Measurements from ENCODE around the gene A4GNT.

Gene A4GNT

DNA sequence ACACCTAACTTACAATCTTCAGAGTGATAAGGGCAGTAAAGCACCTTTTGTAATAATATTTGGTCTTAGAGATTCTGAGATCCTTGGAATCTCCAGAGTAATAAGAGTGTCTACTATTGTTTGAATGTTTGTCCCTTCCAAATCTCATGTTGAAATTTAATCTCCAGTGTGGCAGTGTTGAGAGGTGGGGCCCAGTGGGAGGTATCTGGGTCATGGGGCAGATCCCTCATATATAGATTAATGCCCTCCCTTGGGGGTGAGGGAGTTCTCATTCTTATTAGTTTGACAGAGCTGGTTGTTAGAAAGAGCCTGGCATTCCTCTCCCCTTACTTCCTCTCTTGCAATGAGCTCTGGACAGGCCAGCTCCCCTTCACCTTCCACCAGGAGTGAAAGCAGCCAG lies 32.8 kb downstream of the A4GNT start:
- Histone ChIP-seq H4K20me1 (ENCODE audit: insufficient read depth) (no peaks in the 10 kb centered on the region), H3K9ac (no peak overlapping the region), H3K79me2 (ENCODE audit: insufficient read depth, low read depth) (no peaks in the 10 kb centered on the region), H3K27ac (no peak overlapping the region), H3K36me3 (ENCODE audit: insufficient read depth) (no peaks in the 10 kb centered on the region), H3K4me3 (IDR thresholded peaks at IDR 0.05; ENCODE audit: insufficient read depth, low read depth, low read length) (no peak overlapping the region), H3K4me1 (ENCODE audit: low read depth, poor library complexity, severe bottlenecking) (no peaks in the 10 kb centered on the region), H3K4me2 (no peak overlapping the region), H2AFZ (ENCODE audit: low read depth) (no peak overlapping the region), H3K27me3 (ENCODE audit: insufficient read depth, low read depth) (no peaks in the 10 kb centered on the region)
- no peak for TF ChIP-seq CTCF (conservative IDR thresholded peaks at IDR 0.05; ENCODE audit: low read depth, low read length)

DNA sequence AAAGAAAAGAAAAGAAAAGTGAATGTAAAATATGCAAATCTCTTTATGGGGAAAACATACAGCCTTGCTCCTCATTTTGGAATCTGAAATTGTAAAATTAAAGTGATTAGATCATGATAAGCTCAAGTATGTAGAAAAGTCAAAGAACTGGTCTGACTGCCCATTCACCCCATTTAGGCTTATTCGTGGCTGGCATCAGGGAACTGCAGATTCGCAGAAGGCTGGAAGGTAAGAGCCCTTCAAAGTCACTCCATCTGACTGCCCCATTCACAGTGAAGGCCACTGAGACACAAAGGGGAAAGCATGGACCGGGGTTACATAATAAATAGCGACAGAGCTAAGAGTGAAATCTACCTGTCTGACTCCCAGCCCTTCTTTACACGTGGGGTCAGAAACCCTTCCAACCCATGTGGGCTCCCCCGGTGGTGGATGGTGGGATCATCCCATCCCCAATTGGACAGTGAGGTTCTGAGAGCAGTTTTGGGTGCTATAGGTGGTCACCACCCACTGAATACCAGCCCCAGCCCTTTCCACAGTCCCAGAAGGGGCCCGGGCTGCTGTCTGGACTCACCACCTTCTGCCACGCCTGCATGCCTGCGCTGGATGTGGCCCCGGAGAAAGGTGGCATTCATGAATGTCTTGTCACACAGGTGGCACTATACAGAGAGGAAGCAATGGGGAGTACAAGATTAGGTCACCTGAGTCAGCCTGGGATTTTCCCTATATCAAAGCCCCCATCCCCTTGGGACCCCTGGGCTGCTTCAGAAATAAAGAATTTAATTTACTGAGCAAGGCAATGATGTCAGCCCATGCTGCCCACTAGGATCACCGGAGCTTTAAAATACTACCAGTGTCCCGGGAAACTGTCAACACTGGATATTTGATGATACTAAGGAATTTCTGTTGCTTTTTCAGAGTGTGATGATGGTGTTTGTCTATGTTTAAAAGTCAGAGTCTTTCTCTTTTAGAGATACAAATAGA lies 34.7 kb downstream of the A4GNT start:
- H2AFZ ChIP-seq (ENCODE audit: low read depth): no peak overlapping the region
- H3K36me3 ChIP-seq (ENCODE audit: insufficient read depth): no peaks in the 10 kb centered on the region
- H3K9ac ChIP-seq: no peak overlapping the region
- no peaks in the 10 kb centered on the region for H3K27me3 ChIP-seq (ENCODE audit: insufficient read depth, low read depth)
- H3K27ac ChIP-seq: no peak overlapping the region
- H3K4me1 ChIP-seq (ENCODE audit: low read depth, poor library complexity, severe bottlenecking): no peaks in the 10 kb centered on the region
- no peak overlapping the region for H3K4me2 ChIP-seq
- peak; percentile 79 for TF ChIP-seq CTCF (conservative IDR thresholded peaks at IDR 0.05; ENCODE audit: low read depth, low read length)
- no peaks in the 10 kb centered on the region for H4K20me1 ChIP-seq (ENCODE audit: insufficient read depth)
- H3K4me3 ChIP-seq (IDR thresholded peaks at IDR 0.05; ENCODE audit: insufficient read depth, low read depth, low read length): no peak overlapping the region
- H3K79me2 ChIP-seq (ENCODE audit: insufficient read depth, low read depth): no peaks in the 10 kb centered on the region

DNA sequence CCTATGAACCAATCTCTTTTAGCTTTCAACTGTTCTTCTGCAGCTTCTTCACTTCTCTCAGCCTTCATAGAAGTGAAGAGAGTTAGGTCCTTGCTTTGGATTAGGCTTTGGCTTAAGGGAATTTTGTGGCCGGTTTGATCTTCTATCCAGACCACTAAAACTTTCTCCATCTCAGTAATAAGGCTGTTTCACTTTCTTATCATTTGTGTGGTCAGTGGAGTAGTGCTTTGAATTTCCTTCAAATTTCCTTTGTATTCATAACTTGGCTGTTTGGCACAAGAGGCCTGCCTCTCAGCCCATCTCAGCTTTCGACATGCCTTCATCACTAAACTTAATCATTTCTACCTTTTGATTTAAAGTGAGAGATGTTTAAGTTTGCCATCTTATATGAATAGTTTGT lies 38.5 kb downstream of the A4GNT start:
- H3K27ac ChIP-seq: no peak overlapping the region
- H3K4me3 ChIP-seq (IDR thresholded peaks at IDR 0.05; ENCODE audit: insufficient read depth, low read depth, low read length): no peak overlapping the region
- H4K20me1 ChIP-seq (ENCODE audit: insufficient read depth): no peaks in the 10 kb centered on the region
- no peak overlapping the region for H3K4me2 ChIP-seq
- no peak overlapping the region for H2AFZ ChIP-seq (ENCODE audit: low read depth)
- H3K27me3 ChIP-seq (ENCODE audit: insufficient read depth, low read depth): no peaks in the 10 kb centered on the region
- H3K4me1 ChIP-seq (ENCODE audit: low read depth, poor library complexity, severe bottlenecking): no peaks in the 10 kb centered on the region
- no peak overlapping the region for H3K9ac ChIP-seq
- no peaks in the 10 kb centered on the region for H3K36me3 ChIP-seq (ENCODE audit: insufficient read depth)
- no peak for TF ChIP-seq CTCF (conservative IDR thresholded peaks at IDR 0.05; ENCODE audit: low read depth, low read length)
- H3K79me2 ChIP-seq (ENCODE audit: insufficient read depth, low read depth): no peaks in the 10 kb centered on the region

DNA sequence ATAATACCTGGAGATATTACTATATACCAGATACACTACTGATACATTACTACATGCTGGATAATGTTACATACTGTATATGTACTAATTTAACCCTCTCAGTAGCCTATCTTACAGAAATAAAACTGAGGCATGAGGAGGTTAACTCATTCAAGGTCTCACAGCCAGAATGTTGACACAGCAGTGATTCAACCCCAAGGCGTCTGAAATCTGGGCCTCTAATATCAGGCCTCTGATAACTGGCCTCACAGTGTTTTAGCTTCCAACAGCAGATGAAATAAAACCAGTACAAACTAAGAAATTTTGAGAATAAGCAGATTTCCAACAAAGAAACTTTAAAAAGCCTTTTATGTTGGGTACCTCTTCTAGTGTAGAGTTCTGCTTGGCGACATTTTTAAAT lies 40.2 kb downstream of the A4GNT start:
- H3K4me2 ChIP-seq: no peak overlapping the region
- H3K36me3 ChIP-seq (ENCODE audit: insufficient read depth): no peaks in the 10 kb centered on the region
- no peak overlapping the region for H2AFZ ChIP-seq (ENCODE audit: low read depth)
- H3K27me3 ChIP-seq (ENCODE audit: insufficient read depth, low read depth): no peaks in the 10 kb centered on the region
- H3K79me2 ChIP-seq (ENCODE audit: insufficient read depth, low read depth): no peaks in the 10 kb centered on the region
- H3K9ac ChIP-seq: no peak overlapping the region
- H3K4me1 ChIP-seq (ENCODE audit: low read depth, poor library complexity, severe bottlenecking): no peaks in the 10 kb centered on the region
- H3K4me3 ChIP-seq (IDR thresholded peaks at IDR 0.05; ENCODE audit: insufficient read depth, low read depth, low read length): no peak overlapping the region
- no peak for TF ChIP-seq CTCF (conservative IDR thresholded peaks at IDR 0.05; ENCODE audit: low read depth, low read length)
- no peaks in the 10 kb centered on the region for H4K20me1 ChIP-seq (ENCODE audit: insufficient read depth)
- no peak overlapping the region for H3K27ac ChIP-seq
